HG03571 (cell line): ENCODE measurements around the gene TBX3.

ENCODE experiments used
- ATAC-seq: cut with Tn5 transposase; IDR thresholded peaks from one replicate; pipeline ENCODE4 v1.9.1; 2021; ENCODE audit not compliant: unreplicated experiment

The TBX3 gene

GRCh38 chr12:114636723-114637480 lies 47.1 kb downstream of the TBX3 start:
- no peak for ATAC-seq

GRCh38 chr12:114631242-114631641 lies 52.7 kb downstream of the TBX3 start:
- no peak for ATAC-seq

DNA sequence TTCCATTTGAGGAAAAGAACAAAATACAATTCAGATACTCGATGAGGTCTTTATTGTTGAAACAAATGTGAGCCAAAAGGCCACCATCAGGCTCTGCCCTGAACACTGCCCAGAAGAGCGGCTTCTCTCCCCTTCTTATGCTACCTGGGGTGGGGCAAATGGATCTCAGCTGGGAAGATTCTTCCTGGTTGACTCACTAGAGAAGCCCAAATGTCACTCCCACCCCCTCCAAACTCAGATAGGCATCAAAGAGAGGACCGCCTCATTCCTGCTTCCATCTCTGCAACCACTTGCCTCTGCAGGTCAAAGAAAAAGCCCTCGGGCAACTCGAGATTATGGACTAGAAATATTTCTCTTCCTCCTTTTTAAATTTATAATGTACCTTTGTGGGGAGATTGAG lies 55.8 kb downstream of the TBX3 start:
- no peak for ATAC-seq

DNA sequence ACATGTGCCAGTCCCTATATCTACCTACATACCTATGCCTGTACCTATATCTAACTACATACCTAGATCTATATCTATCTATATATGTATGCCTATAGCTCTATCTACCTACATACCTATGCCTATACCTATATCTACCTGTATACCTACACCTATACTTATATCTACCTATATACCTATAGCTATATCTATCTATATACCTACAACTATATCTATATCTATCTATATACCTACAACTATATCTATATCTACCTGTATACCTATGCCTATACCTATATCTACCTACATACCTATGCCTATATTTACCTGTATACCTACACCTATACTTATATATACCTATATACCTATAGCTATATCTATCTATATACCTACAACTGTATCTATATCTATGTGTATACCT lies 56.6 kb downstream of the TBX3 start:
- no peak for ATAC-seq

GRCh38 chr12:114625294-114625851 lies 58.6 kb downstream of the TBX3 start:
- no peak for ATAC-seq

DNA sequence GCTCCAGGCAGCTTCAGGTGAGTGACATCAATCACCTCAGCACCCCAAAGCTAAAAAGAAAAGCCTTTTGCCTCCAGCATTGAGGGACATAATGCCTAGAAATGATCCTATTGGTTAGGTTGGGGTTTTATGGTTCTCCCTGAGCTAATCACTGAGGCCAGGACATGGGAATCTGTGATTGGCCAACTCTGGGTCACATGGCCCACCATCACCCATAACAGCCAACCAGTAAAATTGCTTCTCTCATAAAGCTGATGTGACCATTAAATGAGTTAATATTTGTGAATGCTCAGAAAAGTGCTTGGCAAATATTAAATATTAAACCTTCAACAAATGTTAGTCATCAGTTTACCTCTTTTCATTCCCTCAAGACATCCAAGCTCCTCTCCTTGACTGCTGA lies 60.2 kb downstream of the TBX3 start:
- no peak for ATAC-seq
